ENCODE data around the gene MPG.
"Not testable (repeated sequence)": the region's sequence is repeated elsewhere in the genome, so short reads cannot be mapped to it uniquely, and the experiment has no call there.

Gene MPG, protein sequence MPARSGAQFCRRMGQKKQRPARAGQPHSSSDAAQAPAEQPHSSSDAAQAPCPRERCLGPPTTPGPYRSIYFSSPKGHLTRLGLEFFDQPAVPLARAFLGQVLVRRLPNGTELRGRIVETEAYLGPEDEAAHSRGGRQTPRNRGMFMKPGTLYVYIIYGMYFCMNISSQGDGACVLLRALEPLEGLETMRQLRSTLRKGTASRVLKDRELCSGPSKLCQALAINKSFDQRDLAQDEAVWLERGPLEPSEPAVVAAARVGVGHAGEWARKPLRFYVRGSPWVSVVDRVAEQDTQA

DNA sequence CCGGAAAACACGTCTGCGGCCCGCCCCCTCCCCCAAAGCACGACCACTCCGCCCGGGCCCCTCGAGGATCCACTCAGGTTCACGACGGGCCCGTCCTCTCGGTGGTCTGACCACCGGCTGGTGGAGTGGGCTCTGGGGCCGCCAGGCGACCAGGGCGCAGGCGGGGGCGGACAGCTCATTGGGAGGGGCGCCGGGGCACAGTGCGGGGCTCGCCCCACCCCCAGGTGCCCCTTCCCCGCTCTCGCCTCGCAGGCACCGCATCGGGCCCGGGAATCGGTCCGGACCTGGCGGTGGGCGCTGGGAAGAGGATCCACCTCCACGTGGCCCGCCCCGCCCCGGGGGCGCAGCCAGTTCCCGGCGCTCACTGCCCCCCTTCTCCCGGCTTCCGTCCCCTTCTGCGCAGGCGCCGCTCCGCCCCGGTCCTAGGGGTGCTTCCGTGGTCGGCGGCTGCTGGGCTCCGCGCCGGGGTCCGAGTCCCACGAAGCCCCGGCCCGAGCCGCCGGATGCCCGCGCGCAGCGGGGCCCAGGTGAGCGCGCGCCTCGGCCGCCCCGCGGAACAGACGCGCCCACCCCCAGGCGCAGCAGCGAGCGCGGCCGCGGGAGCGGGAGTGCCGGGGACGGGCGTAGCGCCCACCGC lies at the start of gene MPG:
TSS of gene MPG (plus strand) at position 419 of the 637 bp plus-strand sequence. CDS start at position 504, 85 bp downstream.
- no peak for DNase-seq

DNA sequence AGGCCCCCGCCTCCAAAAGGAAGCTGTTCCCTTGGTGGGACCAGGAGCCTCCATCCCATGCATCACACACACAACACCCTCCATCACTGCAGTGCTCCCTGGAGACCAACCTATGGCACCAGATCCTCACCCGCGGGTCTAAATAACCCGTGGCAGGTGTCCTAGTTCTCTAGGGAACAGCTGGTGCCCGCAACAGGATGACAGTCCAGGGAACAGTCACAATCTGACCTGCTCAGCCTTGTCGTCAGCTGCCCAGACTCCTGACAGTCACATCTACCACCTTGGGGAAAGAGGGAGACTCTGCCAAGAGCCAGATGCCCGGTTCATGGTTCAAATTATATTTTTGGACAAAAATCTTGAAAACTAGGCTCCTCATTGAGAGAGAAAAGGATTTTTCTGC lies 47.4 kb upstream of the MPG start:
- not testable (repeated sequence) for DNase-seq

DNA sequence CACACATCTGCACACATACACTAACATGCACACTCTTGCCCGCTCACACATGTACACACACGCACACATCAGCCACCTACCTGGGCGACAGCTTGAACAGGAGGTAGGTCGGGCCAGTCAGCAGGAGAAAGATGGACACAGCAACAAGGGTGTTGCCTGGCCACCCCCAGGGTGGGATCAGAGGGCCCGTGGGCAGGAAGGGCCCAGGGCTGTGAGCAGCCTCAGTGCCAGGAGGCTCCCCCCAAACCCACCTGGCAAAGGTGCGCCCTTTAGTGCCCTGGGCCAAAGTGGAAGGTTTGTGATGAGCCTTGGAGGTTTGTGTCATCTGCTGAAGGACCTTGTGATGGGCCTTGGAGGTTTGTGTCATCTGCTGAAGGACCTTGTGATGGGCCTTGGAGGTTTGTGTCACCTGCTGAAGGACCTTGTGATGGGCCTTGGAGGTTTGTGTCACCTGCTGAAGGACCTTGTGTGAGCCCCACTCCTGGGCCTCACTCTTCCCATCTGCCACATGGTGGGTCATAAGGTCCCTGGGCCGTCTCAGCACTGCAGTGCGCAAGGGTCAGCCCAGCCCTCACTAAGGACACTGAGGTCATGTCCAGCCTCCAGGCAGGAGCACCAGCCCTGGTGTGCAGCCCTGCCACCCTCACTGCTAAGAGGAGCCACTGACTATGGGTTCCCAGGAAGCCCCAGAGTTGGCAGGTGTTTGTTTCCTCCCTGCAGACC lies 44.7 kb upstream of the MPG start:
- not testable (repeated sequence) for DNase-seq

DNA sequence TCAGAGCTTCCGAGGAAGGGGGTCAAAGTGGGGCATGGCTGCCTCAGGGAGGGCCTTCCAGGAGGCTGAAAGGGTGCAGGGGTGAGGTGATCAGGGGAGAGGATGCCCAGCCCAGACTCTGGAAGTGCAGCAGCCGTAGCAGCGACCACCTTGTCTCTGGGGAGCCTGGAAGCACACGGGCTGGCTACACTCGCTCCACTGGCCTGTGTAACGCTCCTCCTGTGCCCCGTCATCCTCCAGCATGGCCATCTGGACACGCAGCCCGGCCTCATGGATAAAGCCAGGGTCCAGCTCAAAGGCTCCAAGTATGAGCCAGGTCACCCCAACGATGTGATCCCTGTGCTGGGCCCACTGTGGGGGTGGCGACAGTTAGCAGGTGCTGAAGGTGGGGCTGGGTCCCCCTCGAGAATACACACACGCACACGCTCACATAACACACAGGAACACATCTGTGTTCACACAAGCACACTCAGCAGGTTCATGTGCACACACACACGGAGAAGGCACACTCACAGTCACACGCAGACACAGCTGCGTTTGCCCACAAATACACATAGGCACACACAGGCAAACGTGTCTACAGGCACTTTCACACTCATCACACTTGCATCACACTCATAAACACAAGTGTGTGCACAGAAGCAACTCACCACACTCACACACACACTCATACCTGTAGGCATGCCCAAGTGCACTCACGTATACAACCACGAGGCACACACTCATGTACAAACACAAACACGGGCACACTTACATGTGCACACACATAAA lies 44.0 kb upstream of the MPG start:
- DNase-seq: no peak

DNA sequence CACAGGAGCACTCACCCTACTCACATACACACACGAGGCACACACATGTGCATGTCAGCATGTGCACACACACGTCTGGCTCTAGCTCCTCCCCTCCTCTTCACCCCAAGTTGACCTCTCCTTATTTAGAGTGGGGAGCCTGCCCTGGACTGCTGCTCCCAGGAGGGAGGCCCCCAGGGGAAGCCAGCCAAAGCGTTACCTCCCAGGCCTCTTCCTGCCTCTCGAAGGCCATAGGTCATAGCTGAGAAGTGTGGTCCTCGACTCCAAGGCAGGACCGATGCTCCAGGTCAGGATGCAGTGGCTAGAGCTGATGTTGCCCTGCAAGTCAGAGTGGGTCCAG lies 43.4 kb upstream of the MPG start:
- DNase-seq: no peak

DNA sequence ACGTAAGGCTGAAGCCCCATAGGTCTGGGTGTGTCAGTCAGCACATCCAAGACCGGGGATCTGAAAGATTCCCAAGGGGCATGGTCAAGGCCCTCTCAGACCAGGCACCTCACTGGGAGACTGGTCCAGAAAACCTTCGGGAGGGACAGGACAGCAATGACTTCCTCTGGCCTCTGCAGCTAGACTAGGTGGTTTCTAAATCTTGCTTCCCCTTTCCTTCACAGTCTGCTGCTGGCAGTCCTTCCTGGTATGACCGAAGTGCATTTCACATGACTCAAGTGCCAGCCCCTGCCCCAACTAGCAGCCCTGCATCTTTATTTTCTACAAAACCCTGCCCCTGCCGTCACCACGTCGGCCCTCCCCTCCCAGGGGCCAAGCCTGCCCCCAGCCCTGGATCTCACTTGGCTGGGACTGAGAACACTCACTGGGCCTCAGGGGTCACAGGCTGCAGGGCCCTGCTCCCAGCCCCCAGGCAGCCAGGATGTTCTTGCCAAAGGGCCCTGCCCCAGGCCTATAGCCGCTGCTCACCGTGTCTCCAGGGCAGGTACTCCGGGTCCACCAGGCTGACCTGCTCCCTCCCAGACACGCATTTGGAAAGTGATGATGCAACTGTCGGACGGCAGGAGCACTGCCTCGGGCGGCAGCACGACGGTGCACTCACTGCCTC lies 42.9 kb upstream of the MPG start:
- no peak for DNase-seq

DNA sequence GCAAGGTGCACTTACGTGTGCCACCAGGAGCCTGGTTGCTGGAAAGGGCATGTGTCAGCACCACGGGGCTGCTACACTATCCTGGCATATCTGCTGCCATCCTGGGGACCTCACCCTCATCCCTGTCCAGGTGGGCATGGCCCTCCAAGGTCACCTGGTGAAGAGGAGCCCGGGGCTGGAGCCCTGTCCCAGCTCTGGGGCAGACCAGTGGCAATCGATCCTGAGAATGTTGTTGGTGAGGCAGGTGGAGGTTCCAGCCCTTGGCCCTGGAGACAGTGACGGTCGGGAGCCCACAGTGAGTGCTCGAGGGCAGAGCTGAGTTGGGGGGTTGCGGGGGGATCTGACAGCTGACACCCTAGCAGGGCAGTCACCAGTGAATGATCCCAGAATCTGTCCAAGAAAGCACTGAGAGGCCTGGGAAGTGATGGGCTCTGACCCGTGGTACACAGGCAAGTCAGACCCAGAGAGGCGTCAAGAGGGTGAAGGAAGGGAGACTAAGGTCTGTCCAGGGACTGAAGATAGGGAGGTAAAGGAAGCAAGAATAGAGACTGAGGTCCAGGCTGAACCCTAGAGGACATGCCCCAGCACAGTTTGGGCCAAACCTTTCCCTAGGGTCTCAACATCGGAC lies 42.2 kb upstream of the MPG start:
- no peak for DNase-seq

DNA sequence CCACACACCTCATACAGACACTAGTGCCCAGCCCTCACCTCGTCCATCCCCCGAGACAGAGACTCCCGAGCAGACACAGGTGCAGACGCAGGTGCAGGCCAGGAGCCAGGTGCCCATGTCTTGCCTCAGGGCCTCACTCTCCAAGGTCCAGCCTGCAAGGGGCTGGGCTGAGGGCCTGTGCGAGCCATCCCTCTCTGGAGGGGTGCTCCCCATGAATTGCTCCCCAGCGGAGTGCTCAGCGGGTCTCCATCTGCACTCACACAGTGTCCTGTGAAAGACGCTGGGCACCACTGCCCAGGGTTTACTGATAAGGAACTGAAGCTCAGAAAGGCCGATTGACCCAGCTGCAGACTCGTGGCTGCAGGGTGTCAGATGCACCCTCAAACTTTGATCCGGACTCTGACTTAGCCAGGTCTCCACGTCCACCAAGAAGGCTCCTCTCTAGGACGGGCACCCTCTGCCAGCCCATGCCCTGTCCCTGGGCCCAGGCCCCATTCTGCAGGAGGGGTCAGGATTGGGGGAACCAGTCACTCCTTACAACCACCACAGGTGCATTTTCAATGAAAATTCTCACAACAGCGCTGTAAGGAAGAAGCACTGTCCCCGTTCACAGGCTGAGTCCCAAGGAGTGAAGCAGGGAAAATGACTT lies 41.6 kb upstream of the MPG start:
- DNase-seq: no peak

DNA sequence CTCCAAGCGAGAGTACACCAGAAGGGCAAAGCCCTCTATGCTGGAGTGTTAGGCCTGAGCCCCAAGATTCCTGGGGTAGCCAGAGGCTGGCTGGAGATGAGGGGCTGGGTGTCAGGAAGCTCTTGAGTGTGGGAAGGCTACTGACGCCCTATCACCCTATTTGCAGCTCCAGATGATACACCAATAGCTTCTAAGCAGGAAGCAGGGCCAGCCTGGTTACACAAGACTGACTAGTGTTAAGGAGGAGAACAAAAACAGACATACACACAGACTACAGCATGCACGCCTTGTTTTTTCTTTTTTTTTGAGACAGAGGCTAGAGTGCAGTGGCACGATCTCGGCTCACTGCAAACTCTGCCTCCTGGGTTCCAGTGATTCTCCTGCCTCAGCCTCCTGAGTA lies 40.5 kb upstream of the MPG start:
- DNase-seq: no peak

DNA sequence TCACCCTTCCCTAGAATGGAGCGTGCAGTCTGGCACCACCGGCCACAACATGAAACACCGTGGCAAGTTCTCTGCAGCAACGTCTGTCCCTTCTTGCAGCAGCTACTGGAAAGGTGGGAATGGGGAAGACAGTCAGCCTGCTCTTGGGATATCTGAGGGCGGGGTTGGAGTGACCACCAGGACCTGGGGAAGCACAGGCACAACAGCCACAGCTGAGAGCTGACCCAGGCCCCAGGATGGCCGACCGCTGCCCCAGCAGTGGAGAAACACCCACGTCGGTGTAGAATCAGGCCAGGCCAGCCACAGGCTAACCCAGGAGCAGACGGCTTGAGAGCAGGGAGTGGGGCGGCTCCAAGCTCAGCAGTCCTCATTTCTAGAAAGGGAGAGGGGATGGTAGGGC lies 39.8 kb upstream of the MPG start:
- DNase-seq: not testable (repeated sequence)

DNA sequence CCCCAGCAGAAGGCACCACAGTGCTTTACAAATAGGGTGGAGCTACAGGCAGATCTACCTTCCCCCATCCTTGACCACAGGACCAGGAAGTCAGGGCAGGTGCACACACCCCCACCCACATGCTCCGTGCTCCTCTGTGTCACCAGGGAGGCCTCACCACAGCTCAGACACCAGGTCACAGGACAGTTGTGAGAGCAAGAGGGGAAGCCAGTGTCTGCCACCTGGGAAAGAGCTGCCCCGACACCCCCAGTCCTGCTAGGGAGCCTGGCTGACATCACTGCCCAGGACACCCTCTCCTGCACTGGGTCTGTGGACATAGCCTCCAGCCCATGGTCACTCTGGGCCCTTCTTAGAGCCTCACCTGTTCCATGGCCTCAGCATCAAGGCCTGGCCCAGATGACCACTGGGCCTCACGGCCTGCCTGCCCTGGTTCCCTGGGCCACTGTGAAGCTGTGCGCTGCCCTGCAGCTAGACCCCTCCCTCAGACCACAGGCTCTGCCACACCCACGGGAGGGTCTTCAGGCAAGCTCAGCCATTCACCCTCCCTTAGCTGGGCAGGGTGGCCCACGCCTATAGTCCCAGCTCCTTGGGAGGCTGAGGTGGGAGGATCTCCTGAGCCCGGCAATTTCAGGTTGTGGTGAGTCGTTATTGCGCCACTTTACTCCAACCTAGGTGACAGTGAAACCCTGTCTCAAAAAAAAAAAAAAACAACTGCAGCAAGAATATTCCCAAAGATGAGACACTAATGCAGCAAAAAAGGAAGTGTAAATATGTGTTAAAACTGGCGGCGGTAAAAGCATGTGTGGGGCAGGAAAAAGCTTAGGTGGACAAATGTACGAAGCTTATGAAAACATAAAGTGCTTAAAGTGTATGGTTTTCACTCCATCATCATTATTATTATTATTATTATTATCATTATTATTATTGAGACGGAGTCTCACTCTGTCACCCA lies 38.8 kb upstream of the MPG start:
- no peak for DNase-seq

DNA sequence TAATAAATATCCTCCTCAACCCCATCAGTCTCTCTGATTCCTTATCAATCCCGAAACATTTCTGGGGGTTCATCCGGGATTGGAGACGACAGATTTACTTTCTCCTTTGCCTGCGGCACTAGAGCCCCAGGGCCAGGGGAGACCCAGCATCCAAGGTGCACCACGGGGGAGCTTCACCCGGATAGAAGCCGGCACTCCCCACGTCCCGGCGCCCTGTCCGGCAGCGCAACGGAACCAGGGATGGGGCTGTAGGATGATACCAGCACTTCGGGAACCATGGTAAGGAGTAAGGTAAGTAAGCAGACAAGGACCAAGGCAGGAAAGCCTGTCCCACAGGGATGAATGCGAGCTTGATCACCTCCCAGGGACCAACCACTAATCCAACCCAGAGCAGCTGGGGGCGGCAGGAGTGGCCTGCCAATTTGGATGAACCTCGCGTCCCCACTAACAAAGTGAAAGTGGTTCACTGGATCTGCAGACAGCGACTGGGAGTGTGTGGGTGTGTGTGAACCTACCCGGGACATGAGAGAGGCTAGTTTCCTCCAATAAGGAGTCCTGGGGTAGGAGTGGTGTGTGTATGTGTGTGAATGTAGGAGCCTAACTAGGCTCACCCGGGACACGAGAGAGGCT lies 36.5 kb upstream of the MPG start:
- DNase-seq: no peak

DNA sequence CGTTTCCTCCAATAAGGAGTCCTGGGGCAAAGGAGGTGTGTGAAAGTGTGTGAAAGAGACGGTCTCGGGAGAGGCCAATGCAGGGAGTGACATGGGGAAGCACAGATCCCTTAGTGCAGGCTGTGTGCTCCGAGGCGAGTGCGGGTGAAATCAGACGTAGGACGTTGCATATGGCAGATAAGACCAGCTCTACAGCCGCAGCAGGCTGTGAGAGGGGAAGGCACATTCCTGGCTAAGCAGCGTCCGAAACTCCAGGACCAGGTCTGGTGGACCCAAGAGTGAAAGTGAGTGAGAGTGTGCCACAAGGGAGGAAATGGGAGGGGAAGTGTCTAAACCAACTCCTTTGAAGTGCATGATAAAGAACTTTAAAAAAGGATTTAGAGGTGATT lies 36.0 kb upstream of the MPG start:
- no peak for DNase-seq

DNA sequence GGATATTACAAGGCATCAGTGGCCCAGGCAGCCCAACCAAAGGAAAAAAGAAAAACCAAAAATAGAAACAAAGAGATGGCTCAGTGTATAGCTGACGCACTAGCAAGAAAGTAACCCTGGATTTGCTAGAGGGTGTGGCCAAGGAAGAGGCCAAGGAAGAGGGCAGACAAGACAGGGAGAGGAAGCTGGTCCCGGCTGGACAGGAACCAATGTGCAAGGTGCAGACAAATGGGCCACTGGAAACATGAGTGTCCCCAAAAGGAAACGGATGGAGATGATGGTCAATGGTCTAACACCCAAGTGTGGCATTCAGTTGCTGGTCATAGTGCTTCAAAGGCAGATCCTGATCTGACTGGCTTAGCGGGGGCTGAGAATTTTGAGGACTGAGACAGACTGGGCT lies 35.3 kb upstream of the MPG start:
- DNase-seq: no peak

DNA sequence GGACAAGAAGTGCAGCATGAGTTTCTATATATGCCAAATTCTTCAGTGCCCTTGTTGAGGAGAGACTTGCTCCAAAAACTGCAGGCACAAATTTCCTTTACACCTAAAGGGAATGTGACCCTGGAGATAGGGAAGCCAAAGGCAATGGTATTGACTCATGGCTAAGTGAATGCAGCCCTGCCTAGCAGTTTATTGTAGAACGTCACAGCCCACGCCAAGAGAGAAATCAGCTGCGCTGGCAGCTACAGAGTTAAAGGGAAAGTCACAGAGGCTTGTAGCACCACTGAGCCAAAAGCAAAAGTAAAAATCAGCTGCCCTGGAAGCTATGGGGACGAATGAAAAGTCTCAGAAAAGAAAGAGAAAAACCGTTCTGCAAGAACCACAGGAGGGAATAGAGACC lies 34.7 kb upstream of the MPG start:
- DNase-seq: no peak

DNA sequence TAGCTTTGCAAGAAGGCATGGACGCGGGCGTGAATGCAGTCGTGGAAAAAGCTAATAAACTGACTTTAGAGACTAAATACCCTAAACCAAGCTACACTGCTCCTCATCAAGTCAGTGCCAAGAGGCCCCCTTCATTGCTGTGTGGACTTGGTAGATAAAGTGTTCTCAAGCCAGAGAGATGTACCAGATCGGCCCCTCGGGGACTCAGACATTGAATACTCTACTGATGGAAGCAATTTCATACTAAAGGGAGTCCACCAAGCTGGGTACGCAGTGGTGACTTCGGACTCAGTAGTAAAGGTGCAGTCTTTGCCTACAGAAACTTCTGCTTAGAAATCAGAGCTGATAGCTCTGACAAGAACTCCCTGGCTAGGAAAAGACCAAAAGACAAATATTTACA lies 33.4 kb upstream of the MPG start:
- DNase-seq: no peak

DNA sequence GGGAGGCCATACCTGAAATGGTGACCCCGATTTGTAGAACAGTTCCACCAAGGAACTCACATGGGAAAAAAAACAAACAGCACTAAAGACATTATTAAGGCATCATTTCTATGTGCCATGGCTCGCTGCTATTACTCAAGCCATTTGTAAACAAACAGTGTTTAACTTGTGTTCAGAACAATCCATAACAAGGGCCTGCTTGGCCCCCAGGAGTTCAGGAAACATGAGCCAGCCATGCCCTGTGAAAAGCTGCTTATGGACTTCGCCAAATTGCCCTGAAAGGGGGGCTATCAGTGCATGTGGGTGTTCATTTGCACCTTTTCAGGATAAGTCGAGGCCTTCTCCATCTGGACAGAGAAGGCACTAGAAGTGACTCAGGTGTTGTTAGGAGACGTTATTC lies 32.6 kb upstream of the MPG start:
- no peak for DNase-seq

DNA sequence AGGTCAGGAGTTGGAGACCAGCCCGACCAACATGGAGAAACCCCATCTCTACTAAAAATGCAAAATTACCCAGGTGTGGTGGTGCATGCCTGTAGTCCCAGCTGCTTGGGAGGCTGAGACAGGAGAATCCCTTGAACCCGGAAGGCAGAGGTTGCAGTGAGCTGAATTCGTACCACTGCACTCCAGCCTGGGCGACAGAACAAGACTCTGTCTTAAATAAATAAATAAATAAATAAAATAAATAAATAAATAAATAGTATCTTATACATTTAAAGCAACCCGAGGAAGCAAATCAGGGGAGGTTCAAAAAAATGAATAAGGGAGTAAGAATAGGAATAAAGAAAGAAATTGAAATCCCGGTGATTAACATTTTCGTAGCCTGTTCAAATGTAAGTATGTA lies 31.5 kb upstream of the MPG start:
- not testable (repeated sequence) for DNase-seq

DNA sequence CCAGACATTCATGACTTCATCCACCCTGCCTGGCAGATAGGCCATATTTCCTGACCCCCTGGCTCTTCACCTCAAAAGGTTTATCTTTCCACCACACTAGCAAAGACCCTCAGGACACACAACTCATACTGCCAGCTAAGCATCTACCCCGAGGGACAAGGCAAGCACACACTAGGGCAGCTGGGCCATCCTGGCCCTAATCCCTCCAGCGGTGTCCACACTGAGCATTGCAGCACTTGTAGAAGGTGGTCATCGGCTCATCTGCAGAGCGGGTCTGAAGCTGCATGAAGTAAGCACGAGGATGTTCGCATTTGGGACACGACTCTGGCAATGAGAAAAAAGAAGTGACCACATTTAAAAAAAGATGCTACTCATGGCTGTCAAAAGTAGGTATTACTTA lies 30.8 kb upstream of the MPG start:
- no peak for DNase-seq

All from cortex of kidney (tissue), 1 donor.